HG03378 (cell line): ENCODE results near the gene PDE6B.
"Not testable (repeated sequence)": the region's sequence is repeated elsewhere in the genome, so short reads cannot be mapped to it uniquely, and the experiment has no call there.

ENCODE experiments used
- ATAC-seq: cut with Tn5 transposase; IDR thresholded peaks from one replicate; pipeline ENCODE4 v1.9.1; 2021; ENCODE audit warnings: mild to moderate bottlenecking, moderate library complexity; ENCODE audit not compliant: unreplicated experiment

The PDE6B gene

GRCh38 chr4:682490-683172, 57.3 kb downstream of the PDE6B start:
- ATAC-seq: no peak

GRCh38 chr4:683247-683897, 58.0 kb downstream of the PDE6B start:
- no peak for ATAC-seq

- ATAC-seq: no peak
These were observed 58.7 kb downstream of the PDE6B start for GRCh38 chr4:683982-684622.

- no peak for ATAC-seq
These were observed 59.4 kb downstream of the PDE6B start for GRCh38 chr4:684623-685327.

- no peak for ATAC-seq
These were observed 60.5 kb downstream of the PDE6B start for GRCh38 chr4:685679-686412.

GRCh38 chr4:686413-687040, 61.2 kb downstream of the PDE6B start:
- no peak for ATAC-seq

GRCh38 chr4:687048-687970, 61.9 kb downstream of the PDE6B start:
- ATAC-seq: no peak

GRCh38 chr4:687971-688853, 62.8 kb downstream of the PDE6B start:
- ATAC-seq: no peak

GRCh38 chr4:688854-689681, 63.7 kb downstream of the PDE6B start, which contains the start of gene SLC49A3:
Gene SLC49A3, minus strand, starts transcription at chr4:689151. Its CDS starts 24 bp downstream, at chr4:689127.
- ATAC-seq: no peak

- ATAC-seq: no peak
These were observed 64.3 kb downstream of the PDE6B start for GRCh38 chr4:689723-690122.

GRCh38 chr4:692771-693554, 67.6 kb downstream of the PDE6B start:
- no peak for ATAC-seq

- ATAC-seq: not testable (repeated sequence)
These were observed 69.1 kb downstream of the PDE6B start for GRCh38 chr4:694341-694940.

GRCh38 chr4:699816-700580, 74.6 kb downstream of the PDE6B start:
- no peak for ATAC-seq

- ATAC-seq: no peak
These were observed 75.4 kb downstream of the PDE6B start for GRCh38 chr4:700587-701264.

GRCh38 chr4:702618-703048, 77.3 kb downstream of the PDE6B start:
- no peak for ATAC-seq
